ENCODE data around the gene GRIP2.

Gene GRIP2

GRCh38 chr3:14457999-14458398, 82.1 kb downstream of the GRIP2 start:
- Histone ChIP-seq H3K9me3 (ENCODE audit: control insufficient read depth, low read length) (no peaks in the 10 kb centered on the region), H3K27ac (ENCODE audit: low read depth, low read length, severe bottlenecking) (no peak overlapping the region), H3K36me3 (ENCODE audit: control insufficient read depth, insufficient read depth, low read length) (peaks cover 61% of the 10 kb centered on the region), H3K4me1 (ENCODE audit: control insufficient read depth, insufficient read depth, low read length, poor library complexity, severe bottlenecking) (peaks cover 32% of the 10 kb centered on the region), H3K4me3 (ENCODE audit: extremely low read depth, insufficient read depth, low read length, poor library complexity, severe bottlenecking) (no peak overlapping the region)
- WGBS, 2 experiments (ENCODE audit: insufficient coverage in 2 of 2): 65 to 70% methylated on average over 2 to 6 of the region's 9 CpGs

GRCh38 chr3:14457481-14457880, 82.7 kb downstream of the GRIP2 start:
- Histone ChIP-seq H3K27ac (ENCODE audit: low read depth, low read length, severe bottlenecking) (no peak overlapping the region), H3K9me3 (ENCODE audit: control insufficient read depth, low read length) (no peaks in the 10 kb centered on the region), H3K4me3 (ENCODE audit: extremely low read depth, insufficient read depth, low read length, poor library complexity, severe bottlenecking) (no peak overlapping the region), H3K4me1 (ENCODE audit: control insufficient read depth, insufficient read depth, low read length, poor library complexity, severe bottlenecking) (peaks cover 33% of the 10 kb centered on the region), H3K36me3 (ENCODE audit: control insufficient read depth, insufficient read depth, low read length) (peaks cover 57% of the 10 kb centered on the region)
- 94% methylated on average over 5 of the region's 5 CpGs for WGBS, 2 experiments (ENCODE audit: insufficient coverage in 2 of 2)

- no peak overlapping the region for H3K4me3 ChIP-seq (ENCODE audit: extremely low read depth, insufficient read depth, low read length, poor library complexity, severe bottlenecking)
- H3K27ac ChIP-seq (ENCODE audit: low read depth, low read length, severe bottlenecking): no peak overlapping the region
- H3K9me3 ChIP-seq (ENCODE audit: control insufficient read depth, low read length): no peaks in the 10 kb centered on the region
- H3K4me1 ChIP-seq (ENCODE audit: control insufficient read depth, insufficient read depth, low read length, poor library complexity, severe bottlenecking): peaks cover 33% of the 10 kb centered on the region
- H3K36me3 ChIP-seq (ENCODE audit: control insufficient read depth, insufficient read depth, low read length): peaks cover 57% of the 10 kb centered on the region
- 87 to 91% methylated on average over 7 to 8 of the region's 8 CpGs for WGBS, 2 experiments (ENCODE audit: insufficient coverage in 2 of 2)
Observed at GRCh38 chr3:14456794-14457193, 83.3 kb downstream of the GRIP2 start.

DNA sequence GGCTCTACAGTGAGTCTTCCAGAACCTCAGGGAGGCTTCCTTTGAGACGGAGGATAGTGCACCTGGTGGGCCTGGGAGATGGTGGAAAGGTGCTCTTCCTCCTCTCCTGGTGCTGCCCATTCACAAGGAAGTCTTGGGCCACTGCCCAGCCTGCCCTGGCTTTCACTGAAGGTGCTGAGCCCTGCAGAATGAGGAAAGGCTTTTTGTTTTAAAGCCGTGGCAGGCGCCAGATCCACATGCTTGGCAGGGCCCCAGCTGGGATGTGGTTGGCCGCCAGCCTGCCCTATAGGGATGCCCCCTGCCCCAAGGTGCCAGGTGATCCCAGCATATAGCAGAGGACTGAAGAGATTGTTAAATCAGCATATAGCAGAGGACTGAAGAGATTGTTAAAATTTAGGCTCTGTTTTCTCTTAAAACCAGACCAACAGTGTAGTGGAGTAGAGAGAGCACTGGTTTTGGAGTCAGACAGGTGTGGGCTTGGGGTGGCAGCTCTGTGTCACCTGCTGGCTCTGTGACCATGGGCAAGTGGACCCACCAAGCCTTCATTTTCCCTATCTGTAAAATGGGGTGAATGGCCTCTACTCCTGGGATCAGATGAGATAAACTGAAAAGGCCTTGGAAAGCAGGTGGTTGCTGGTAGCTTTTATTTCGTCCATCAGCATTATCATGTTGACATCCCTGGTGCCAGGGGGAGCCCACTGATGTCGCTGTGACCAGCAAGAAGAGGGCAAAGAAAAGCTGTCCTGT, 84.4 kb downstream of the GRIP2 start:
- Histone ChIP-seq H3K4me1 (ENCODE audit: control insufficient read depth, insufficient read depth, low read length, poor library complexity, severe bottlenecking) (peaks cover 28% of the 10 kb centered on the region), H3K9me3 (ENCODE audit: control insufficient read depth, low read length) (no peaks in the 10 kb centered on the region), H3K27ac (ENCODE audit: low read depth, low read length, severe bottlenecking) (no peak overlapping the region), H3K36me3 (ENCODE audit: control insufficient read depth, insufficient read depth, low read length) (peaks cover 58% of the 10 kb centered on the region), H3K4me3 (ENCODE audit: extremely low read depth, insufficient read depth, low read length, poor library complexity, severe bottlenecking) (no peak overlapping the region)
- WGBS, 2 experiments (ENCODE audit: insufficient coverage in 2 of 2): 88 to 98% methylated on average over 5 to 6 of the region's 6 CpGs

DNA sequence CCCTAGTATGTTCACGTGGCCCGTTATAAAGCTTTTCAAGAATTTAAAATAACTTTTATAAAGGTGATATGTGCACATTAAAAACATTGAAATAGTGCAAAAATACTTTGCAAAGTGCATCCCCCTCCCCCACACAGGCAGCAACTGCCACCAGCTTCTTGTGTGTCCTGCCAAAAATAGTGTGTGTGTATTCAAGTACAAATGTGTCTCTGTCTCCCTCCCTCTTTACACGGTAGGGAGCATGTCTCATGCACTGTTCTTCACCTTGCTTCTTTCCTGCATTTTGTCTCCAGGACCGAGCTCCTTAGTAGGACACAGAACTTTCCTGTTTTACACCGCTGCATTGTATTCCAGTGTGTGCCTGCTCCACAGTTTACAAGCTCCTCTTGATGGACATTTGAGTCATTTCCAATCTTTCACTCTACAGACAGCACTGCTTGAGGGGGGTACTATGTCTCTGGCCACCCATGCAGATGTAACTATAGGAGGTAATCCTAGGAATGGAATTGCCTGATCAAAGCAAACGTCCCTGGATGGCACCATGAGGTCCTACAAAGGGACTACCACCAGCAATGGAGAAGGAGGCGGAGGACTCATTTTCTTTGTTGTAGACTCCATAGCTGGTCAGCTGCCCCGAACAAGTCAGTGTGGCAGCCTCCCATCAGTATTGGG, 85.4 kb downstream of the GRIP2 start:
- 88 to 90% methylated on average over 5 to 6 of the region's 8 CpGs for WGBS, 2 experiments (ENCODE audit: insufficient coverage in 2 of 2)
- no peaks in the 10 kb centered on the region for H3K9me3 ChIP-seq (ENCODE audit: control insufficient read depth, low read length)
- H3K27ac ChIP-seq (ENCODE audit: low read depth, low read length, severe bottlenecking): no peak overlapping the region
- H3K4me1 ChIP-seq (ENCODE audit: control insufficient read depth, insufficient read depth, low read length, poor library complexity, severe bottlenecking): peaks cover 27% of the 10 kb centered on the region
- no peak overlapping the region for H3K4me3 ChIP-seq (ENCODE audit: extremely low read depth, insufficient read depth, low read length, poor library complexity, severe bottlenecking)
- peaks cover 60% of the 10 kb centered on the region for H3K36me3 ChIP-seq (ENCODE audit: control insufficient read depth, insufficient read depth, low read length)

DNA sequence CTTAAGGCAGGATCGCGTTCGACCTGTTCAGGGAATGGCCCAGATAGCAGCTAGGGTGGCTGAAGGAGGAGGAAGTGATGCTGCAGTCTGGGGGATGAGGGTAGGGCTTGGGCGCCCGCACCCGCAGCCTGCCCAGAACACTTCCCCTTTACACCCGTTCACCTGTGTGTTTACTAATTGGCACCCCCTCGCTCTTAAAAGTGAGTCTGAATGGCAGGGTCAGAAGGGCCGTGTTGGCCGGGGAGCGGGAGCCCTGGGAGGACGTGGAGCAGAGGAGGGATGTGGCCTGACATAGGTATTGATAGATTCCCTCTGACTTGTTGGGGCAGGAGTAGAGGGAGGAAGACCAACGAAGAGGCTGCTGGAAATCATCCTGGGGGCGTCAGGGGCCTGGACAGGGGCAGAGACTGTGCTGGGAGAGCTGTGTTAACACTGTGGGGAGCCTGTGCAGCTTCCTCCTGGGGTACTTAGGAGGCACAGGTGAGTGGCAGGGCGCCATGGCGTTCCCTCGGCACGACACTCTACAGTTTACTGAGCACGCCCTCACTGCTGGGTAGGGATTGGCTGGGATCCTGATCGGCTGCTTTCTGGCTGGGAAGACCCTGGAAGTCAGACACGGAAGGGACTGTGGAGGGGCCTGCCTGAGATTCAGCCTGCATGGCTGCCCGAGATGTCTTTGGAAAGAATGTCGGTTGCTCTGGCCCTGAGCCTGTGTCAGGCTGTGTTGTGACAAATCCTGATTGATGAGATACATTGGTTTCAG, 86.1 kb downstream of the GRIP2 start:
- H3K36me3 ChIP-seq (ENCODE audit: control insufficient read depth, insufficient read depth, low read length): peaks cover 60% of the 10 kb centered on the region
- no peak overlapping the region for H3K27ac ChIP-seq (ENCODE audit: low read depth, low read length, severe bottlenecking)
- H3K9me3 ChIP-seq (ENCODE audit: control insufficient read depth, low read length): no peaks in the 10 kb centered on the region
- no peak overlapping the region for H3K4me3 ChIP-seq (ENCODE audit: extremely low read depth, insufficient read depth, low read length, poor library complexity, severe bottlenecking)
- peaks cover 27% of the 10 kb centered on the region for H3K4me1 ChIP-seq (ENCODE audit: control insufficient read depth, insufficient read depth, low read length, poor library complexity, severe bottlenecking)
- WGBS, 2 experiments (ENCODE audit: insufficient coverage in 2 of 2): 82 to 93% methylated on average over 18 of the region's 23 CpGs

DNA sequence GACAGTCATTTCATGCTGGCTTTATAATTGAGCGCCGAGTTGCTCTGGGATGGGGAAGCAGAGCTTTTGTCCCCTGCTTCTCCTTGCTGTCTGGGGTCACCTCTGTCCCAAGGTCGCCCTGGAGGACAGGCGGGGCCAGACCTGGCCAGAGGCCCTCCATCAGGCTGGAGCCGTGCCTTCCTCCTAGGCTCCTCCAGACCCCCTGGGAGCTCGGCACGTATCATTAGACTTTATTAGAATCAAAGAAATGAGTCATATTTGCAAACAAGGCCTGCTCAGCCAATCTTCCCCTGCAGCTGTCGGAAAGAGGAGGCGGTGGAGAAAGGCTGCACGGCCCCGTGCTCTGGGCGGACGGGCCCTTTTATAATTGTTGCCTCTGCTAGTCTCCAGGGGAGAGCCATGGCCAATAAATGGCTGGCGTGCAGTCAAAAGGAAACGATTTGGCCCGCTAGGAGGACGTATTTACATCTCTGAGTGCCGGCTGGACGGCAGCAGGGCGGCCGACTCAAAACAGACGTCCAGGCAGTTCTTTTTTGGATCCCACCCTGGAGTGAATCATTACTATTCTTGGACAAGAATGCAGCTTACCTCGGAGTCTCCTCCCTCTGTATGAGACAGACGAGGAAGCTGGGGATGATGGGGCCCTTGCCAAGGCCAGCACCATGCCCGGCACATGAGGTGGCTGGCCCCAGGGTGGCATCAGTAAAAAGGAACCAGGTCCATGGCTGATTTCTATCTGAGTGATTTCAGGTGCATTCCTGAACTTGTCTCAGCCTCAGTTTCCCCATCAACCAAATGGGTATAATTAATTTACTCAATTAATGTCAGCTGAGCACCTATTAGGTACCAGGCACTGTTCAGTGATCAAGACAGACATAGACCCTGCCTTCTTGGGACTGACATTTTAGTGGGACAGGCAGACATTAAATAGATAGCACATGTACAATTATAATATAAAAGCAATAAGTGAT, 87.1 kb downstream of the GRIP2 start:
- H3K4me1 ChIP-seq (ENCODE audit: control insufficient read depth, insufficient read depth, low read length, poor library complexity, severe bottlenecking): peaks cover 27% of the 10 kb centered on the region
- peaks cover 68% of the 10 kb centered on the region for H3K36me3 ChIP-seq (ENCODE audit: control insufficient read depth, insufficient read depth, low read length)
- H3K27ac ChIP-seq (ENCODE audit: low read depth, low read length, severe bottlenecking): peak overlapping the region; percentile 63
- no peaks in the 10 kb centered on the region for H3K9me3 ChIP-seq (ENCODE audit: control insufficient read depth, low read length)
- H3K4me3 ChIP-seq (ENCODE audit: extremely low read depth, insufficient read depth, low read length, poor library complexity, severe bottlenecking): no peak overlapping the region
- WGBS, 2 experiments (ENCODE audit: insufficient coverage in 2 of 2): 93 to 96% methylated on average over 23 to 25 of the region's 25 CpGs

DNA sequence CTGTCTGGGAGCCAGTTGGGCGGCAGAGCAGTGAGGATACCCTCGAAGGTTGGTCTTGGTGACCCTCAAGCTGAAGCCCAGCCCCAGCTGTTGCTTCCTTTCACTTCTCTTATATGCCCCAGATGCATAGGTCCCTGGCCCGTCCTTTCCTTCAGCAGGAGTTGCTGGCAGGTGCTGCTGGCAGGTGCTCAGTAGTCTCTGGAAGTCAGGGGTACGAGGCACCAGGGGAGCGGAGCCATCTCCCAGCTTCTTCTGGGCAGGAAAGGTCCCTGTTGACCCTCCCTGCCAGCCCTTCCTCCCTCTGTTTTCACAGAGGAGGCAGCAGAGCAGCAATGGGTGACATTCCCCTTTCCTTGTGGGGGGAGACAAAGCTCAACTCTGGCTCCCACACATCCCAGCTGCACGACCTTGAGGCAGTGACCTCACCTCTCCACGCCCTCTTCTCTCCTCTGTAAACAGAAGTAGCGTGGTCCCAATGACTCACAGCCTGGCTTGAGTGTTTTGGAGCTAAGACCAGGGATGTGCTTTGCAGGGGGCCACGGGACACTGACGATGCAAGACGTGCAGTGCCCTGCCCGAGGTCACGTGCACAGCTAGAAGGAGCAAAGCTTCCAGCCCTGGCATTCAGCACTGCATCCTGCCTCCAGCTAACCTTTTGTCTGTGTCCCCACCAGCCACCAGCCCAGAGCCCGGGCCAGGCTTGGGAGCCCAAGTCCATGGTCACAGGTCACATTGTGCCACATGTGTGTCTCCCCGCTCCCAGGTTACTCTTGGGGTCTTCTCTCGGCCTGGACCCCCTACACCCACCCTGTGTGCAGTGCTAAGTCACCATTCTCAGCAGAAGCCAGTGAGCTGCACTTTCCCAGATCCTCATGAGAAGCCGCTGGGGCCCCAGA, 88.0 kb downstream of the GRIP2 start:
- H3K4me1 ChIP-seq (ENCODE audit: control insufficient read depth, insufficient read depth, low read length, poor library complexity, severe bottlenecking): peaks cover 22% of the 10 kb centered on the region
- H3K36me3 ChIP-seq (ENCODE audit: control insufficient read depth, insufficient read depth, low read length): peaks cover 75% of the 10 kb centered on the region
- 90% methylated on average over 15 to 16 of the region's 17 CpGs for WGBS, 2 experiments (ENCODE audit: insufficient coverage in 2 of 2)
- H3K9me3 ChIP-seq (ENCODE audit: control insufficient read depth, low read length): no peaks in the 10 kb centered on the region
- H3K27ac ChIP-seq (ENCODE audit: low read depth, low read length, severe bottlenecking): peak overlapping the region; percentile 63
- H3K4me3 ChIP-seq (ENCODE audit: extremely low read depth, insufficient read depth, low read length, poor library complexity, severe bottlenecking): no peak overlapping the region

DNA sequence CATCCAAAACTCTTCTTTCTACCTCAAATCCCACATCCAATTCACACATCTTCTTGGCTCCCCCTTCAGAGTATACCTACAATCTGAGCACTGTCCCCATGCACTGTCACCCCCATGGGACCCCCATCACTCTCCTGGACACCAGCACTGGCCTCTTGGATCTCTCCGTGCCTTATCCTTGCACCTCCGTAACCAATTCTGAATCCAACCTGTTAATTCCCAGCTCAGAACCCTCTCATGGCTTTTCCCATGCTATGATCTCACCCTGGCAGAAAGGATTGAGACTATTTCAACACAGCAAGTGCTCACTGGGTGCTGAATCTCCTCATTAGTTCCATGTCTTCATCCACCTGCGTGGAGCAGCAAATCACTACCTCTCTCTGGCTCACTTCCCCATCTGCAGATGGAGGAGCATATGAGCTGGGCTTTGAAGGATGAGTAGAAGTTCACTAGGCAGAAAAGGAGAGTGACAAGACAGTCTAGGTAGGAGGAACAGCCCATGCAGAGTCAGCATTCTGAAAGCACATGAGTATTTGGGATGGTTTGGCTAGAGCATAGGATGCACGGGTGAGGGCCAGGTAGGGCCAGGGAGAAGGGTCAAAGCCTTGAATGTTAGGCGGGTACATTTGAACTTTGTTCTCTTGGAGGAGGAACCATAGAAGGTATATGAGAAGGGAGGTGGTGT, 89.1 kb downstream of the GRIP2 start:
- WGBS, 2 experiments (ENCODE audit: insufficient coverage in 2 of 2): 83 to 97% methylated on average over 4 to 5 of the region's 5 CpGs
- H3K4me3 ChIP-seq (ENCODE audit: extremely low read depth, insufficient read depth, low read length, poor library complexity, severe bottlenecking): no peak overlapping the region
- H3K27ac ChIP-seq (ENCODE audit: low read depth, low read length, severe bottlenecking): no peak overlapping the region
- H3K36me3 ChIP-seq (ENCODE audit: control insufficient read depth, insufficient read depth, low read length): peaks cover 75% of the 10 kb centered on the region
- no peaks in the 10 kb centered on the region for H3K9me3 ChIP-seq (ENCODE audit: control insufficient read depth, low read length)
- peaks cover 22% of the 10 kb centered on the region for H3K4me1 ChIP-seq (ENCODE audit: control insufficient read depth, insufficient read depth, low read length, poor library complexity, severe bottlenecking)

All from mesodermal cell (in vitro differentiated cells).